Stimulated activated CD8-positive, alpha-beta memory T cell treated with anti-CD3 and anti-CD28 coated beads, Interleukin-12 subunit alpha, Interleukin-12 subunit beta, amount 100 ng/mL, for 4 hours (primary cell): ENCODE measurements around the gene TTC24.
"Not testable (repeated sequence)": the region's sequence is repeated elsewhere in the genome, so short reads cannot be mapped to it uniquely, and the experiment has no call there.

Source experiments
- DNase-seq: peaks from one replicate; pipeline ENCODE4 v3.0.0-alpha.2; 2020; ENCODE audit warnings: low read depth

TTC24 gene

DNA sequence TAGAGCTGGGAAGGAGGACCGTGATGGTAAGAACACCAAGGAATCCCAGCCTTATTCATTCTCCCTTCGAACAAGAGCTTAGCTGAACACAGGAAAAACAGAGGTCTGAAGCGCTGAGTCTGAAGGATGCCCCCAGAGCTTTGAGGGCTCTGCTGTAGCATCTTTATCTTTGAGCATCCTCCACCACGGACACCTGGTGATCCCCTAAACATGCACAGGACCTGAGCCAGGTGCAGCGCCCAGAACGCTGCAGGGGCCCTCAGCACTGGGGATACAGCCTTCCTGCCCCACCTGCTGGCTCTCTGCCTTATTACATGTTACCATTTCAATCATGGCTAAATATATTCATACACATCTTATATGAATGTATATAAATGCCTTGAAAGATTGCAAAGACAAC lies 29.5 kb downstream of the TTC24 start:
- DNase-seq = peak; percentile 20

DNA sequence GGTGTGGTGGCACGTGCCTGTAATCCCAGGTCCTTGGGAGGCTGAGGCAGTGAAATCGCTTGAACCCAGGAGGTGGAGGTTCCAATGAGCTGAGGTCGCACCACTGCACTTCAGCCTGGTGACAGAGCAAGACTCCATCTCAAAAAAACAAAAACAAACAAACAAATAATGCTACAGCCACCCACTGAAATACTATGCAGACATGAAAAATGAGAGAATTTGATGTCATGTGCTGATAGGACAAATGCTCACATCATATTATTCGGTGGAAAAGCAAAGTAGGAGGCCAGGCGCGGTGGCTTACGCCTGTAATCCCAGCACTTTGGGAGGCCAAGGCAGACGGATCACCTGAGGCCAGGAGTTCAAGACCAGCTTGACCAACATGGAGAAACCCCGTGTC lies 30.5 kb downstream of the TTC24 start:
- DNase-seq = not testable (repeated sequence)

DNA sequence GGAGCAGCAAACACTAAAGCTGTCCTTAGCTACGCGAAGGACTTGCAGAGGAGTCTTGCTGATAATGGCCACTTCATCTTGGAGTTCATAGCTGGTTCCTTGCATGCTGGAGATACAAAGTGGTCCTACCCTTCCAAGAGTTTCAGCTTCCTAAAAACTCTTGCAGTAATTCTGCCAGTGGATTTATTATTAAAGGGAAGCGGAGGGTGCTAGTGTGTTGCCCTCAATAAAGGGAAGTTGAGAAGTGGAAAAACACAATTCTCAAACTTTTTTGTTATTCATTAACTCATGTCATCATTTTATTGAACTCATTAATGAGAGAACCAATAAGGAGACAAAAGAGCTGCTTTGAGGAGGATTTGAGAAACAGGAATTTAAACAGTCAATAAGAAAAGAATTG lies 33.1 kb downstream of the TTC24 start:
- no peak for DNase-seq

DNA sequence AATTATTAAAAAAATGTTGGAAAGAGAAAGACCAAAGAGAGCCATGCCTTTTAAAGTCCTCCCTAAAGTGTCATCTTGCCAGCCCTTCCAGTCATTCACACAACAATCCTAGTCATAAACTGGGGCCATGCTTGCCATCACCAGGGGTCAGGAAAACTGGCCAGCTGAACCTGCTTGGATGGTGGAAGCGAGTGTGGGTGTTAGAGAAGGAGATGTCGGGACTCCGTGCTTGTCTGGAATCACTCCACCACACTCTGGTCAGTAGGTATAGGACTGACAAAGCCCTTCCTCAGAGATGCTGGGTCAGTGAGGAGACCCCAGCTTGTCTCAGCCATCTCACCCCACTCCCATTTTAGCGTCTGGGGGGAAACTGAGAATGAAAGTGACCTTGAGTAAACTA lies 36.4 kb downstream of the TTC24 start:
- no peak for DNase-seq

DNA sequence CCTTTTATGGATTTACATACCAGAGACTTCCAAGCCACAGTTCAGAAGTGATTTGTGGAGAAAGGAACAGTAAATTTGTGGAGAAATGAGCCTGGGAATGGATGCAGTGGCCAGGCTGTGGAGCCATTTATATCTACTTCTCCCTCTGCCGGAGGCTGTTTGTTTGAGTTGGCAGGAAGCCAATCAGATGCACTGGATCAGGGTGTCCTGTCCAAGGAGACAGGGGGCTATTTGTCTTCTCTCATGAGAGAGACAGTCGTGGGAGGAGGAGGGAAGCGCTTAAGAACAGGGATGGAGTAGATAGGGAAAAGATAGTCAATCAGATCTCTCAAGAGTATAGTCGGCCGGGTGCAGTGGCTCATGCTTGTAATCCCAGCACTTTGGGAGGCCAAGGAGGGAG lies 36.9 kb downstream of the TTC24 start:
- DNase-seq = no peak

GRCh38 chr1:156618853-156619581 lies 39.5 kb downstream of the TTC24 start, which contains the start of gene HAPLN2:
Gene HAPLN2 (plus strand): TSS chr1:156619415. CDS start chr1:156623491, 4,076 bp downstream.
- DNase-seq = no peak

DNA sequence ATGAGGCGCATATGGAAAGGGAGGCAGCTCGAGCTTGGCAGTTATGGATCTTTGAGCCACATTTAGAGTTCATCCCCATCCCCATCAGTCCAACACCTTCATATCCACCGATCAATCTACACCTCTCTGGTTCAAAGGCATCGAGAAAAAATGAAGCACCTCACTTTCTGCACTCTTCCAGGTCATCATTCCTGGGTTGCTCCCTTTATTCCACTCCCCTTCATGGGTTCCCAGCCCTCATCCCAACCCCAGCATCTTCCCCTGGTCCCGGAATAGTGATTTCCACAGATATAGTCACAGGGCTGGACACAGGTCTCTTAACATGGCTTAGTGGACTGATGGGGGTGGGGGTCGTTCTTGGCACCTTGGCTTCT lies 40.0 kb downstream of the TTC24 start:
- no peak for DNase-seq

DNA sequence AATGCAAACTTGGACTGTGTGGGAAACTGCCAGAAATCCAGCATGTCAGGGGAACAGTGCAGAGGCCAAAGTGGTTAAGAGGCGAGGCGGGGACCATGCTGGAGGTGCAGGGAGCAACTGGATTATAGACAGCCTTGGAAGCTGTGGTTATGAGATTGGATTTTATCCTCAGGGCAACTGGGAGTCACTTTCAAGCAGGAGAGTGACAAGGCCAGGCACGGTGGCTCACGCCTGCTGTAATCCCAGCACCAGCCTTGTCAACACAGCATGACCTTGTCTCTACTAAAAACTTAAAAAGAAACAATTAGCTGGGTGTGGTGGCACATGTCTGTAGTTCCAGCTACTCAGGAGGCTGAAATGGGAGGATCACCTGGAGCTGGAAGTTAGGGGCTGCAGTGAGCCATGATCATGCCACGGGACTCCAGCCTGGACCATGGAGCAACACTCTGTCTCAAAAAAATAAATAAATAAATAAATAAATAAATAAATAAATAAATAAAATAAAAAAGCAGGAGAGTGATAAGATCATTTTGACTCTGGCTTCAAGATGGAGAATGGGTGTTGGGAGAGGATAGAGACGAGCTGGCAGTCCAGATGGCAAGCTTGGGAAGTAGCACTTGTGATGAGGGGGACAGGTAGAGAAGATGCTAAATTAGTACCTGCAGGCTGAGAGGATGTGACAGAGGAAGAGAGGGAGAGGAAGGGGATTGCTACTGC lies 43.2 kb downstream of the TTC24 start:
- DNase-seq = no peak

DNA sequence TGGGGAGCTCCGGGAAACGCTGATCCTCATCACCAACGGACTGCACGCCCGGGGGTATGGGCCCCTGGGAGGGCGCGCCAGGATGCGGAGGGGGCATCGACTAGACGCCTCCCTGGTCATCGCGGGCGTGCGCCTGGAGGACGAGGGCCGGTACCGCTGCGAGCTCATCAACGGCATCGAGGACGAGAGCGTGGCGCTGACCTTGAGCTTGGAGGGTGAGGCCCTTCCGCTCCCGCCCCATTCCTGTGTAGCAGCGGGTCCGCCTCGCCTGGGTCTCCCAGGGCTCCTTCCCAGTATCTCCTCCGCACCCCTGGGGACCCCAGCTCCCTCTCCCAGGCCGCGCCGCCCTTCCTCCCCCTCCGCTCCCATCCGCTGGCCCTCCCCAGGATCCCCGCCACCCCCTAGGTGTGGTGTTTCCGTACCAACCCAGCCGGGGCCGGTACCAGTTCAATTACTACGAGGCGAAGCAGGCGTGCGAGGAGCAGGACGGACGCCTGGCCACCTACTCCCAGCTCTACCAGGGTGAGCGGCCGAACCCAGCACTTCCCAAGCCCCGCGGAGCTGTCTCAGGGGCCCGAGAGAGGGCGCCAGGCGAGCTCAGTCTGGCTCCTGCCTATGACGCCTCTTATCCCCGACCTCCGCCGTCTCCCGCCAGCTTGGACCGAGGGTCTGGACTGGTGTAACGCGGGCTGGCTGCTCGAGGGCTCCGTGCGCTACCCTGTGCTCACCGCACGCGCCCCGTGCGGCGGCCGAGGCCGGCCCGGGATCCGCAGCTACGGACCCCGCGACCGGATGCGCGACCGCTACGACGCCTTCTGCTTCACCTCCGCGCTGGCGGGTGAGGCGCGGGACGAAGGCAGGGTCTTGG lies 44.7 kb downstream of the TTC24 start:
- peak; percentile 23 for DNase-seq

GRCh38 chr1:156624814-156625435 lies 45.4 kb downstream of the TTC24 start:
- no peak for DNase-seq

DNA sequence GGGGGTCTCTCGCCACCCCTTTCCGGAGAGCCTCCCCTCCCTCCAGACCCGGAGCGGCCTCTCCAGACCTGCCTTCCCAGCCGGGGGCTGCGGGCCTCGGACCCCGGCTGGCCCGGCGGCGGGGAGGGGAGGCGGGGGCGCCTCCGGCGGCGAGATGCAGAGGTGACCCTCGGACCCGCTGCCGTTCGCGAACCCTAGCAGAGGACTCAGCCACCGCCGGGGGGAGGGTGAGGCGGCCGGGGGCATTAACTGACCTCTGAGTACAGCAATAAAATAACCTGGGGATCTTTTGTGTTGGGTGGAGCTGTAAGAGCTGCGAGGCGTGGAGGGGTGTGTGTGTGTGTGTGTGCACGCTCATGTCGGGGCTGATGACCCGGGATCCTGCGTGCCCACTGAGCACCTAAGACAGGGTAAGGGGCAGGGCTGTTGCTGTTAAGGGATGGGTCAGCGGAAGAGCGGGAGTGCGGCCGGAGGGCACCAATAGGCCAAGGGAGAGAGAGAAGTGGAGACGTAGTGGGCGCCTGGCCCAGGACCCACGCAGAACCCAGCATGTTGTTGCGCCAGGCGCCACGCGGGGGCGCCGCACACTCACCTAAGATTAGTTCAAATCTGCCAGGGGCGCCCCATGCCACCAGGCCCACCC lies 46.0 kb downstream of the TTC24 start:
- DNase-seq = peak; percentile 42

DNA sequence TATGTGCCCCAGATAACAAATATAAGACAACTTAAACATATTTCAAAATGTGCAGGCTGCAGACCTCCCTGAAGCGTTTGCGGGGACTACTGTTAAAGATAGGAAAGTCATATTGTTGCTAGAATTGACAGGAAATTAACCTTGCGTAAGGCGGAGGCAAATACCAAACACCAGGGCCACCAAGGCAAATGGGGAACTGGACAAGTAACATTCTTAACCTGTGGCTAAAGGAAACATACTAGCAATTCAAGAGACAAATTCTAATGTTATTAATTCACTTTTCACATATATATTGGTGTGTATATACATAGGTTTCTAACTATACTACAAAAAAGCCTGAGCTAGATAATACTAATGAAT lies 46.5 kb downstream of the TTC24 start:
- DNase-seq = no peak

GRCh38 chr1:156627313-156627880 lies 47.9 kb downstream of the TTC24 start:
- no peak for DNase-seq

DNA sequence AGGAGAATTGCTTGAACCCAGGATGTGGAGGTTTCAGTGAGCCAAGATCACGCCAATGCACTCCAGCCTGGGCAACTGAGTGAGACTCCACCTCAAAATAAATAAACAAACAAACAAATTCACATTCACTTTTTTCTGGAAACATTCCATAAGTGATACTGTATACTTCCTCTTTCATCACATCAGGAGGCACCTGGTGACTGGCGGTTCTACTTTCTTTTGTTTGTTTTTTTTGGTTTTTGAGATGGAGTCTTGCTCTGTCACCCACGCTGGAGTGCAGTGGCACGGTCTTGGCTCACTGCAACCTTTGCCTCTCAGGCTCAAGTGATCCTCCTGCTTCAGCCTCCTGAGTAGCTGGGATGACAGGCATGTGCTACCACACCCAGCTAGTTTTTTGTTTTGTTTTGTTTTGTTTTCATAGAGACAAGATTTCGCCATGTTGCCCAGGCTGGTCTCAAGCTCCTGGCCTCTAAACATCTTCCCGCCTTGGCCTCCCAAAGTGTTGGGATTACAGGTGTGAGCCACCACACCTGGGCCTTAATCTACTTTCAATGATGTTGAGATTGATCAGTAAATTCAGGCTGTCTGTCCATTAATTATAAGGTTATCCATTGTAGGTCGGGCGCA lies 50.4 kb downstream of the TTC24 start:
- DNase-seq = no peak

DNA sequence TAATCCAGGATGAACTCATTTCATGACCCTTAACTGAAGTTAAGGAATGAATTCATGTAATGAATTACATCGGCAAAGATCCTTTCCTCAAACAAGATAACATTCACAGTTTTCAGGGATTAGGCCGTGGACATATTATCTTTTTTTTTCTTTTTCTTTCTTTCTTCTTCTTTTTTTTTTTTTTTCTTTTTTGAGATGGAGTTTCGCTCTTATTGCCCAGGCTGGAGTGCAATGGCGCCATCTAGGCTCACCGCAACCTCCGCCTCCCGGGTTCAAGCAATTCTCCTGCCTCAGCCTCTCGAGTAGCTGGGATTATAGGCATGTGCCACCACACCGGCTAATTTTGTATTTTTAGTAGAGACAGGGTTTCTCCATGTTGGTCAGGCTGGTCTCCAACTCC lies 51.6 kb downstream of the TTC24 start:
- DNase-seq = not testable (repeated sequence)

GRCh38 chr1:156632355-156632754 lies 52.8 kb downstream of the TTC24 start:
- no peak for DNase-seq
